ENCODE data around the gene MAB21L4.

- TF ChIP-seq CTCF (IDR thresholded peaks at IDR 0.05) = no peak
- TF ChIP-seq RAD21 (IDR thresholded peaks at IDR 0.05; ENCODE audit: low read length) = no peak
- no peak for TF ChIP-seq TAF1 (IDR thresholded peaks at IDR 0.05; ENCODE audit: borderline replicate concordance, low read depth, low read length)
- no peak for TF ChIP-seq USF2 (IDR thresholded peaks at IDR 0.05; ENCODE audit: borderline replicate concordance, low read depth, low read length)
Measured at GRCh38 chr2:240895656-240896388, at the start of gene MAB21L4.
